SW 1271 (cell line): ENCODE results near the gene TPSG1.

Experiments
- DNase-seq, 2 experiments: peaks; one replicate each; lab custom pipeline; 2025; lab: John Stamatoyannopoulos, UW

TPSG1 gene

DNA sequence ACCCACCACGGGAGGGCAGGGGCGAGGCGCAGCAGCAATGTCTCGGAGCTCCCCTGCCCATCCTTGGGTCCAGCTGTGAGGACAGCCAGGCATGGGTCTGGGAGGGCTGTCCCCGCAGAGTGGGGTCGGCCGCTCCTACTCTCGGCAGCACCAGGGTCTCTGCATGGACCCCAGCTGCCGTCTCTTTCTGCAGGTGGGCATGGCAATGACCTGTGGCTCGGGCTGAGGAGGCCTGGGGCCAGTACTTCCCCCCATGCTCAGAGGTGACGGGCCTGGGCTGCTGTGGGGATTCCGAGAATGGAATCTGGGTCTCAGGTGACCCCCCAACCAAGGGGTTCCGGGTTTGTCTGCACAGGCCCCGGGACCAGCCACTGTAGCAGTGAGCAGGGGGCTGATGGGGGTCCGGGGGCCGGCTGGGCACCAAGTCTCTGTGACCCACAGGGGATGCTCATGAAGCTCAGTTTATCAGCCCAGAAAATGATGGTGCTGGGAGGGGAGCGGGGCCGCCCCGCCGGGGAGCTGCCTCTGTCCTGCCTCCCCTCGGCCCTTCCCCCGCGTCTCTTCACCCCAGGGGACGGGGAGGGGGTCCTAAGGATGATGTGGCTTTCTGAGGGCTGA lies 48.7 kb downstream of the TPSG1 start:
- DNase-seq: no peak

DNA sequence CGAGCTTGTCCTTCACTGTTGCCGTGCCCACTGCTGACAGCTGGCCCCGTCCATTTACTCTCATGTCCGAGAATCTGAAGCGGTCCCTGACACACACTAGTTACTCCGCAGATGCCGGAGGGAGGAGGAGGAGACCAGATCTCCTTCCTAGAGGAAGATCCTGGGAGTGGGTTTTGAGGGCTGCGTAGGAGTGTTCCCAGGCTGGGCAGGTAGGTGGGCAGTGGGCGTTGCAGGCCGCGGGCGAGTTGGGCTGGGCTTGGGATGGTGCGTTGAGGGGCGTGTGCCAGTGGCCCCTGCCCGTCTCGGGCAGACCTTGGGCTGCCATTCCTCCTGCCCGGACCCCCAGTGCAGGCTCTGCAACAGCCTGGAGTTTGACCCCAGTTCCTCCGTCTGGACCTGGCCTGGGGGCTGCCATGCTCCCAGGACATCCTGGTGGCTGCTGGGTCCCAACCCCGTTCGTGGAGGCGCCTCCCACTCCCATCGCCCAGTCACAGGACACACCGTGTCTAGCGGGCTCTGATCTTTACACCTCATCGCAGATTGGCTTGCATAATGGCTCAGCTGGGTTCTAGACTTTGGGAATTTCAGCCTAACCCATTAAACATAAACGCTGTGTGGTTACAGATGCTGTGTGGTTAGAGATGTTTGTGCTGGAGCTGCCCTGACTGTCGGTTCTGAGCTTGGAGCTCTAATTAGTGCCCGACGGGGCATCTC lies 49.3 kb downstream of the TPSG1 start:
- no peak for DNase-seq

DNA sequence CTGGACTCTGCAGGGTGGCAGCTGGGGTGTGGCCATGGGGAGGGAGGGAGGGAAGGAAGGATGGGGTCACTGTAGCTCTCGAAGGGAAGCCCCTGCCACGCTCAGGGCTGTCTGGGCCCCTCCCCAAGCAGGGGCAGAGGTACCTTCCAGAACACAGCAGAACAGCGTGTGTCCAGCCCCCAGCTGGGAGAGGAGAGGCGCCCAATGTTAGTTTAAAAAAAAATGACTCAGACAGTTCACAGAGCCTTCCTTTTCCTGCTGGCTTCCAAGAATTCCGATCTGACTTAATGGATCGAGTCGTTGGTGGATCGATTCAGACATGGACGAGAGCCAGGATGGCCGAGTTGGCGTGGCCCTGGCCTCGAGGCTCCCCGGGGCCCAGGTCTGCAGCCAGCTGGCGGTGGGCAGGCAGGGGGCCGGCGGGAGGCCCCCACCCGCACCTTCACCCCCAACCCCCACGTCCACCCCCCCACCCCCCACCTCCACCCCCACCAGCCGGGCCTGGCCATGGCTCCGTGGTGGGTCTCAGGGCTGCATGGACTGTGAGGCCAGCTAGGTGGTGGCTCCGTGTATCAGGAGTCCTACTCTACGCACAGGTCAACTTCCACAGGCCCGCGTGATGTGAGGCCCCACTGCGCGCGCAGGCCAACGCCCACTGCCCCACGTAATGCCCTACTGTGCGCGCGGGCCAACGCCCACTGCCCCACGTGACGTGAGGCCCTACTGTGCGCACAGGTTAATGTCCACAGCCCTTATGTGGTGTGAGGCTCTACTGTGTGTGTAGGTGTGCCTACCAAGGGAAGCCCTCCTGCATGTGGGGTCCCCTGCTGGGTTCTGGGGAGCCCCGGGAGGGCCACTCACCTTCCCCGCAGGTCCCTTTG lies 50.4 kb downstream of the TPSG1 start:
- DNase-seq: no peak

DNA sequence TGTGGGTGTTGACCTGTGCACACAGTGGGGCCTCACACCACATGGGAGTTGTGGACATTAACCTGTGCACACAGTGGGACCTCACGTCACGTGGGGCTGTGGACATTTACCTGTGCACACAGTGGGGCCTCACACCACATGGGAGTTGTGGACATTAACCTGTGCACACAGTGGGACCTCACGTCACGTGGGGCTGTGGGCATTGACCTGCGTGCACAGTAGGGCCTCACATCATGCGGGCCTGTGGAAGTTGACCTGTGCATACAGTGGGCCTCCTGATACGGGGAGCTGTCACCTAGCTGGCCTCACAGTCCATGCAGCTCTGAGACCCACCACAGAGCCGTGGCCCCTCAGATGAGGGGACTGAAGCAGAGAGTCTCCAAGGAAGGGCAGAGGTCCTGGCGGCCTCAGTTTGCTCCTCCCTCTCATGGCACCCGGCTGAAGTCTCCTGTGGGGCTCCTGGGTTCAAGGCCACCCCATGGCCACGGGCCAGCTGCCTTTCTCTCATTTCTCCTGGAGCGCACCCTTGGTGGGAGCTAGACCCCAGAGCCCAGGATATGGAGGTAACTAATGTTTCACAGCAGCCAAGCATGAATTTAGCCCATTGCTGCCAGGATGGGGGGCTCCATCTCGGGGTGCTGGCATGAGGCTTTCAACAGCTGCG lies 51.1 kb downstream of the TPSG1 start:
- no peak for DNase-seq

DNA sequence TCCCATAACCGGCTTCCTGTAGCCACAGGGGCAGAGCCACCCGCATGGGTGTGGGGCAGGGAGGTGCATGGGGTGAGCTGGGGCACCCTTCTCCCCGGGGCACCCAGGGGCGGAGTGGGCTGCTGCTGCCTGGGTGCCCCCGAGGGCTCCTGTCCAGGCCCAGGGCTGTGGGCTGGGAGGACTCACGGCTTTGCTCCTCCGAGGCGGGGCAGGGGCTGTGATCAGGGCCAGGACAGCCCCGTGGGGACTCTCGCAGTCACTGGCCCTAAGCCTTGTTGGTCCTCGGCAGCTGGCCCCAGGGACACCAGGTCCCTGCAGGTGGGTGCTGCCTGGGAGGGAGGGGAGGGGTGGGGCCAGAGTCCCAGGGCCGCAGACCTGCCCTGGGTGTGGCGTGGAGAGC lies 52.4 kb downstream of the TPSG1 start:
- DNase-seq: no peak

DNA sequence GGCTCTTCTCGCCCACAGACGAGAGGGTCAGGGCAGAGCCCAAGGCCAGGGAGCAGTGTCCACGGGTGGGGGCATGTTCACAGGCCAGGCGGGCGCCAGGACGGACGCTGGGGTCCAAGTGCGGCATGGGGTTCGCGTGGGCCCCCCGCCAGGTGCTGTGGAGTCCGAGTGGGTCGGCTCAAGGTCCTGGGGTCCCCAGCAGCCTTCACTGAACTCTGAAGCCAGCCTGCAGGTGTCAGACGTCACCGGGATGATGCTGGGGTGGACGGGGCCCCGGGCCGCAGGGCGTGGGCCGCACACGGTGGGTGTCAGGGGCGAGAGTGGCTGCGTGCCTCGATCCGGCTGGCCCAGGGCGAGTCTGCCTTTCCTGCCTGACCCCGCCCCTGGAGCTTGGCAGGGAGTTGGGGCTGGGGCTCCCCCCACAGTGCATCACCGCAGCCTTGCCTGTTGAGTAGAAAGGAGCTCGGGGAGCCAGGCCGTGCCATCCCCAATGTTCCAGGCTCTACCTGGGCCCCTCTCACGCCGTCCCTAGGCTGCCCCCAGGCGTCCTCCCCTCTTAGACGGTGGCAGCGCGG lies 53.1 kb downstream of the TPSG1 start:
- DNase-seq: no peak
